Measurements from ENCODE around the gene WDR90.

WDR90 gene

DNA sequence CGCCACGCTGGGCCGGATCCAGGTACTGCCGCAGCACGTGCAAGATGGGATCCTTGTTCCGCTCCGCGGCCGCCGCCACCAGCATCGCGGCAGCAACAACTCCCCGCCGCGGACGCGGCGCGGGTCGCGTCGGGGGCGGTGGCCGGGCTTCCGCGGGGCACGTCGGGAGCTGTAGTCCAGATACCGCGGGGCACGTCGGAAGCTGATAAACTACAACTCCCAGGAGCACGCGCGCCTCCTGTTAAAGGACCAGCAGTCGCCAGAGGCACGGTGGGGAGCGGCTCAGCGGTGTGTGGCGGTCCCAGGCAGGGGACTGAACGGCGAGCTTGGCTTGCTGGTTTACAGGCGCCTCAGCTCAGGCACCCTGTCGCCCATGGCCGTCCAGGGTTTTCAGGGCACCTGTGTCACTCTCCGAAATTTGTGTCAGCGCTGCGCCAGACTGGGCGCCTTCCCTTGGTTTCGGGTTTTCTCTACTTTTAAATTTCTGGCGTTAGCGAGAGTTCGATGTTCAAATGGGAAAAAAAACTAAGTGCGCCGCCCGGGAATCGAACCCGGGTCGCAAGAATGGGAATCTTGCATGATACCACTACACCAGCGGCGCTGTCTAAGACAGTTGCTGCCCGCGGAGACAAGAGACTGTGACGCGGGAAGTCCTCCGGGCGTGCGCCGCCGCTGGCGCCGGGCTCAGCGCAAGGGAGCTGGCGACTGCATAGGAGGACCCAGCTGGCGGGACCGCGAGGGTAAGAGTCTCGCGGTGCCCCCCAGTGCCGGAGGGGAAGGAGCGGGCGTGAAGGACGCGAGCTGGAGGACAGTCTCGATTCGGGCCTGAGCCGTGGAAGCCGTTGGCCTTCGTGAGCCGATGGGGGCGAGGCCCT, 12.7 kb upstream of the WDR90 start, which contains the start of gene METTL26:
METTL26 (minus strand) TSS at position 100 of the 875 bp plus-strand sequence; CDS start at position 85, 15 bp downstream.
- Histone ChIP-seq H3K4me2 (ENCODE audit: insufficient read depth, low read length, poor library complexity, severe bottlenecking) (peak within 1 kb of the TSS; percentile 88), H3K36me3 (replicated peaks in 1 of 2; ENCODE audit: control insufficient read depth in 2 of 2, insufficient read depth in 2 of 2, low read length in 2 of 2) (peaks cover 12 to 25% of the 10 kb centered on the region in 2 donors), H4K91ac (ENCODE audit: low read depth, low read length, poor library complexity) (no peak within 1 kb of the TSS), H3K18ac (ENCODE audit: low read length) (peak within 1 kb of the TSS; percentile 100), H2BK120ac (ENCODE audit: low read depth, low read length) (peak within 1 kb of the TSS; percentile 87), H3K27me3 (ENCODE audit: control insufficient read depth in 3 of 3, insufficient read depth in 3 of 3, low read depth in 1 of 3, low read length in 3 of 3) (peaks cover 0 to 1% (median 0%) of the 10 kb centered on the region in 3 experiments), H3K9me3 (replicated peaks in 1 of 2; ENCODE audit: control insufficient read depth in 2 of 2, insufficient read depth in 1 of 2, low read depth in 1 of 2, low read length in 2 of 2) (no peaks in the 10 kb centered on the region), H3K27ac (replicated peaks; ENCODE audit: low read length) (peak within 1 kb of the TSS; percentile 77), H3K14ac (ENCODE audit: low read length) (peak within 1 kb of the TSS; percentile 99), H3K4me3 (ENCODE audit: low read length in 2 of 2) (peak within 1 kb of the TSS; percentile 99 to 100), H3K4me1 (ENCODE audit: control insufficient read depth in 2 of 2, insufficient read depth in 1 of 2, low read depth in 1 of 2, low read length in 2 of 2) (peaks cover 17 to 28% of the 10 kb centered on the region in 2 donors), H4K8ac (ENCODE audit: low read depth, low read length) (peak within 1 kb of the TSS; percentile 96), H2AFZ (ENCODE audit: low read length) (peak within 1 kb of the TSS; percentile 100), H3K4ac (ENCODE audit: low read length) (no peak within 1 kb of the TSS), H2BK15ac (ENCODE audit: low read length) (peak within 1 kb of the TSS; percentile 92), H3K79me1 (ENCODE audit: low read depth, low read length) (peaks cover 19% of the 10 kb centered on the region), H3K23ac (ENCODE audit: low read depth, low read length, poor library complexity) (peak within 1 kb of the TSS; percentile 99), H3K9ac (ENCODE audit: low read depth, low read length, poor library complexity) (peak within 1 kb of the TSS; percentile 97), H2BK12ac (ENCODE audit: low read length) (peak within 1 kb of the TSS; percentile 63), H2BK5ac (ENCODE audit: low read length) (peak within 1 kb of the TSS; percentile 95), H2AK5ac (ENCODE audit: low read depth, low read length) (peak within 1 kb of the TSS; percentile 92)
- WGBS, 2 donors (ENCODE audit: extremely low coverage in 2 of 2, insufficient read length in 2 of 2, insufficient replicate concordance in 1 of 2): no CpG with 5 or more reads among the region's 91 CpGs
- DNase-seq (ENCODE audit: low spot score): peak; percentile 94

DNA sequence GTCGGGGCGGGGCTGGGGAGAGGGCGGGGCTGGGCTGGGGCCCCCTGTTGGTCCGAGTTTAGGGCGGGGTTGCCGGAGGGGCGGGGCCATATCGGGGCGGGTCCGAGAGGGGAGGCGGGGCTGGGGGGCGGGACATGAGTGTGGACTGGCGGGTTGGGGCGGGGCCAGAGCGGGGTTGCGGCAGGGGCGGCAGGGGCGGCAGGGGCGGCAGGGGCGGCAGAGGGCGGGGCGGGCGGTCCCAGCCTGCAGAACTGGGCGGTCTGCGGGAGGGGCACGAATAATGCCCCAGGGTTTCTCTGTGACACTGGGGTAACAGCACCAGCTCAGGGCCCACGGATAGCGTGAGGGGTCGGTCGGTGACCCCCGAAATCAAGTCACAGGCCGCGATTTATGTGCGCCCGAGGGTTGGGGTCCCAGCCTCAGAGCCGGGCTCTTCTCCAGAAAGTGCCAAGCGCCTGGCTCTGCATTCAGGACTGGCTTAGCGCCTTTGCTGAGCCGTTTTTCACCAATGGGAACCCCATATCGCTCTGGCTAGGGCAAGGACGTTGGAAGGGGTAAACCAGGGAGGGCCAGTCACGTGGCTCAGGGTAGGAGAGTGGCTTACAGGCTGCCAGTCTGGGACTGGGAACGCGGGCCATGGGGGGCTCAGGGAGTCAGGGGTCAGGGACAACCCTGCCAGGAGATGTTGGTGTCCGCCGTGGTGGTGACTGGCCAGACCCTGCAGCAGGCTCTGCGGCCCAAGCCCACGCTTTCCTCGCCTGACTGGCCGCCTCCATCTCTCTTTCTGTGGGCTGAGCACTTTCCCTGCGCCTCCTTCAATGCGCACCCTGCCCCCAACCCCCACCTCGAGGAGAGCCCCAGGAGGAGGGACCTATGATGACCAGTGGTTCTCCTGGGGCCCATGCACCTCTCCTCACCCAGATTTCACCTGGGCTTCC, 11.8 kb upstream of the WDR90 start:
- Histone ChIP-seq H2BK120ac (ENCODE audit: low read depth, low read length) (no peak overlapping the region), H3K4ac (ENCODE audit: low read length) (no peak overlapping the region), H2BK12ac (ENCODE audit: low read length) (peak overlapping the region; percentile 97), H2AFZ (ENCODE audit: low read length) (peak overlapping the region; percentile 100), H3K9me3 (replicated peaks in 1 of 2; ENCODE audit: control insufficient read depth in 2 of 2, insufficient read depth in 1 of 2, low read depth in 1 of 2, low read length in 2 of 2) (no peaks in the 10 kb centered on the region), H2AK5ac (ENCODE audit: low read depth, low read length) (peak overlapping the region; percentile 79), H3K79me1 (ENCODE audit: low read depth, low read length) (peaks cover 17% of the 10 kb centered on the region), H2BK5ac (ENCODE audit: low read length) (peak overlapping the region; percentile 95), H3K36me3 (replicated peaks in 1 of 2; ENCODE audit: control insufficient read depth in 2 of 2, insufficient read depth in 2 of 2, low read length in 2 of 2) (peaks cover 12 to 25% of the 10 kb centered on the region in 2 donors), H4K8ac (ENCODE audit: low read depth, low read length) (no peak overlapping the region), H3K9ac (ENCODE audit: low read depth, low read length, poor library complexity) (peak overlapping the region; percentile 96), H3K23ac (ENCODE audit: low read depth, low read length, poor library complexity) (peak overlapping the region; percentile 98), H3K14ac (ENCODE audit: low read length) (peak overlapping the region; percentile 14), H3K18ac (ENCODE audit: low read length) (peak overlapping the region; percentile 100), H3K27ac (replicated peaks; ENCODE audit: low read length) (peak overlapping the region; percentile 39), H3K4me1 (ENCODE audit: control insufficient read depth in 2 of 2, insufficient read depth in 1 of 2, low read depth in 1 of 2, low read length in 2 of 2) (peaks cover 15 to 27% of the 10 kb centered on the region in 2 donors), H3K4me3 (ENCODE audit: low read length in 2 of 2) (peak overlapping the region; percentile 99 to 100), H4K91ac (ENCODE audit: low read depth, low read length, poor library complexity) (peak overlapping the region; percentile 40), H3K27me3 (ENCODE audit: control insufficient read depth in 3 of 3, insufficient read depth in 3 of 3, low read depth in 1 of 3, low read length in 3 of 3) (peaks cover 0 to 7% (median 5%) of the 10 kb centered on the region in 3 experiments), H2BK15ac (ENCODE audit: low read length) (peak overlapping the region; percentile 92), H3K4me2 (ENCODE audit: insufficient read depth, low read length, poor library complexity, severe bottlenecking) (peak overlapping the region; percentile 88)
- no CpG with 5 or more reads among the region's 53 CpGs for WGBS, 2 donors (ENCODE audit: extremely low coverage in 2 of 2, insufficient read length in 2 of 2, insufficient replicate concordance in 1 of 2)
- no peak for DNase-seq (ENCODE audit: low spot score)

DNA sequence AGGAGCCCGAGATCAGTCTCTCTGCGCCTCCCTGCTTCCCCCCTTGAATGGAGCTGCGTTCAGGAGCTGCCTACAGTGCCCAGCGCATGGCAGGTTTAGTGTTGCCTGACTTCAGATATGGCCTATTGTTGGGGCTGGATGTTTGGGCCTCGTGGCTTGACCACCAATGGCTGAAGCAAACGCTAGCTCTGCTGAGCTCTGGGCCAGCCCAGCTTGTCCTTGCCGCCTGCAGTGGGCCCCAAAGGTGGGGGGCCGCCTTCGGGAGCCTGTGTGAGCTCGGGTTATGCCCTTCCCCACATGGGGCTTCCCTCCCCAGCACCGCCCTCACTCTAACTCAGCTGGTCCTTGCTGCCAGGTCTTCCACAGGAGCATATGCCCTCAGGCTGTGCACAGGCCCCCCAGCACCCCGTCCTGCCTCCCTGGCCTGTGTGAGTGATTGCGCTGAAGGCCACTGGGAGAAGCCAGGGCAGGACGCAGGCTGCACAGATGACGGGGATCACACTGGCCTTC, 11.1 kb upstream of the WDR90 start:
- Histone ChIP-seq H3K18ac (ENCODE audit: low read length) (peak overlapping the region; percentile 96), H3K27ac (replicated peaks; ENCODE audit: low read length) (no peak overlapping the region), H3K36me3 (replicated peaks in 1 of 2; ENCODE audit: control insufficient read depth in 2 of 2, insufficient read depth in 2 of 2, low read length in 2 of 2) (peaks cover 10 to 22% of the 10 kb centered on the region in 2 donors), H3K9ac (ENCODE audit: low read depth, low read length, poor library complexity) (peak overlapping the region; percentile 38), H4K8ac (ENCODE audit: low read depth, low read length) (no peak overlapping the region), H3K23ac (ENCODE audit: low read depth, low read length, poor library complexity) (peak overlapping the region; percentile 2), H3K27me3 (ENCODE audit: control insufficient read depth in 3 of 3, insufficient read depth in 3 of 3, low read depth in 1 of 3, low read length in 3 of 3) (peaks cover 0 to 14% (median 11%) of the 10 kb centered on the region in 3 experiments), H3K14ac (ENCODE audit: low read length) (peak overlapping the region; percentile 14), H2AFZ (ENCODE audit: low read length) (peak overlapping the region; percentile 86), H2BK12ac (ENCODE audit: low read length) (peak overlapping the region; percentile 97), H3K9me3 (replicated peaks in 1 of 2; ENCODE audit: control insufficient read depth in 2 of 2, insufficient read depth in 1 of 2, low read depth in 1 of 2, low read length in 2 of 2) (no peaks in the 10 kb centered on the region), H2BK15ac (ENCODE audit: low read length) (peak overlapping the region; percentile 17), H3K4ac (ENCODE audit: low read length) (no peak overlapping the region), H3K79me1 (ENCODE audit: low read depth, low read length) (peaks cover 15% of the 10 kb centered on the region), H4K91ac (ENCODE audit: low read depth, low read length, poor library complexity) (peak overlapping the region; percentile 40), H2AK5ac (ENCODE audit: low read depth, low read length) (peak overlapping the region; percentile 79), H2BK5ac (ENCODE audit: low read length) (no peak overlapping the region), H3K4me3 (ENCODE audit: low read length in 2 of 2) (no peak overlapping the region), H3K4me1 (ENCODE audit: control insufficient read depth in 2 of 2, insufficient read depth in 1 of 2, low read depth in 1 of 2, low read length in 2 of 2) (peaks cover 18 to 27% of the 10 kb centered on the region in 2 donors), H3K4me2 (ENCODE audit: insufficient read depth, low read length, poor library complexity, severe bottlenecking) (no peak overlapping the region), H2BK120ac (ENCODE audit: low read depth, low read length) (no peak overlapping the region)
- DNase-seq (ENCODE audit: low spot score): no peak
- WGBS, 2 donors (ENCODE audit: extremely low coverage in 2 of 2, insufficient read length in 2 of 2, insufficient replicate concordance in 1 of 2): no CpG with 5 or more reads among the region's 15 CpGs
